GM21825 (cell line): ENCODE data around the gene STAT2.
"Not testable (repeated sequence)": the region's sequence is repeated elsewhere in the genome, so short reads cannot be mapped to it uniquely, and the experiment has no call there.

Experiments used
- ATAC-seq: cut with Tn5 transposase; IDR thresholded peaks from one replicate; pipeline ENCODE4 v1.9.1; 2021; ENCODE audit warnings: mild to moderate bottlenecking, moderate library complexity; ENCODE audit not compliant: unreplicated experiment

STAT2 gene

DNA sequence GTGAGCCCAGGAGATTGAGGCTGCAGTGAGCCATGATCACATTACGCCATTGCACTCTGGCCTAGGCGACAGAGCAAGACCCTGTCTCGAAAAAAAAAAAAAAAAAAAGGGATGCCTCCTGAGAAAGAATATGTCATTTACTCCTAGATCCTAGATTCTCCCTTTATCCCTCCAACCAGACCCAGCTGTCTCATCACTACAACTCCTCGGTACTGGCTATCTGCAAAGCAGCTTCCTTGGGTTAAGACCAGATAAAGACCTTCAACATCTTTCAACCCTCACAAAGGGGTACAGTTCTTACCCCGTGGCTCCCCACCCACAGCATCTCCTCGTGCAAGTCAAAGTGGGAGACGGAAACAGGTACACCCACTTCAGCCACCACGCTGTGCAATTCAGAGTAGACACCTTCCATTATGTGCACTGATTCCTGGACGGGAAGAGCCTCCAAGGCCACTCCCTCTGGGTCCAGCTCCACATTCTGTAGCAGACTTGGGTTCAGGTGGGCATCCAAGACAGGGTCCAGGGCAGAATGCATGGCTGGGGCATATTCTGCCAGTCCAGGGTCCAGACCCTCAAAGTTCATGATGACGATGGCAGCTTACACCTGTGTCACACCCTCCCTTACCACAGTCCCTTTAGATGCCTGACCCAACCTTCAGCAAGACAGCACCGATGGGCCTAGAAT is 27.3 kb downstream of the STAT2 start:
- no peak for ATAC-seq

- no peak for ATAC-seq
These were observed 28.9 kb downstream of the STAT2 start for GRCh38 chr12:56330936-56331490.

GRCh38 chr12:56326533-56326932 is 33.4 kb downstream of the STAT2 start:
- no peak for ATAC-seq

- ATAC-seq: no peak
These were observed 33.8 kb downstream of the STAT2 start for GRCh38 chr12:56326126-56326525.

DNA sequence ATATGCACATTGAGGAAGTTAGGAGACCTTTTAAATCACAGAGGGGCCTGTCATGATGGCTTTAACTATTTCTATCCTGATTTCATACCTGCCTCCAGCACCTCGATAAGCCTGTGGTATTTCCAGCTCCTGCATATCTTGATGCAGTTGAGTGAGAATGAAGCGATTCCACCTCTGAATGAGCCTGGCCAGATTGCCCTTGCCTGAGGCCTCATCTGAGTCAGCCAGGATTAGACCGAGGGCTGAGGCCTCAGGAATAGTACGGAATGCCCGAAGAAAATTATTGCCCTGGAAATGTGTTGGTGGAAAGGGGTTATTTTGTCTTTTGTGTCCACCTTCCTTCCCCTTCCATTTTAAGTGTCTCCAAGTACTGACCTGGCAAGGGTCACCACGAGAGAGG is 35.7 kb downstream of the STAT2 start:
- ATAC-seq: no peak

DNA sequence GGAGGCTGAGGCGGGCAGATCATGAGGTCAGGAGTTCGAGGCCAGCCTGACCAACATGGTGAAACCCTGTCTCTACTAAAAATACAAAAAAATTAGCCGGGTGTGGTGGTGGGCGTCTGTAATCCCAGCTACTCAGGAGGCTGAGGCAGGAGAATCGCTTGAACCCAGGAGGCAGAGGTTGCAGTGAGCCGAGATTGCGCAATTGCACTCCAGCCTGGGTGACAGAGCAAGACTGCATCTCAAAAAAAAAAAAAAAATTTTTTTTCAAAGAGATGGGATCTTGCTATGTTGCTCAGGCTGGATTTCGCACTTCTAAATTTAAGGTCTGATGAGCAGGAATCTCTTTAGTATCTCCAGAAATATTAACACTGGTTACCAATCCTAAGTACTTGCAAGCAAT is 38.3 kb downstream of the STAT2 start:
- not testable (repeated sequence) for ATAC-seq

DNA sequence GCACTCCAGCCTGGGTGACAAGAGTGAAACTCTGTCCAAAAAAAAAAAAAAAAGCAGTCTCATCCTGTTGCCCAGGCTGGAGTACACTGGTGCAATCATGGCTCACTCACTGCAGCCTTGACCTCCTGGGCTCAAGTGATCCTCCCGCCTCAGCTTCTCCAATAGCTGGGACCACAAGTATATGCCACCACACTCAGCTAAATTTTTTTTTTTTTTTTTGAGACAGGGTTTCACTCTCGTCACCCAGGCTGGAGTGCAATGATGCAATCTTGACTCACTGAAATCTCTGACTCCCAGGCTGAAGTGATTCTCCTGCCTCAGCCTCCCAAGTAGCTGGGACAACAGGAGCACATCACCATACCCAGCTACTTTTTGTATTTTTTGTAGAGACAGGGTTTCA is 38.9 kb downstream of the STAT2 start:
- no peak for ATAC-seq

DNA sequence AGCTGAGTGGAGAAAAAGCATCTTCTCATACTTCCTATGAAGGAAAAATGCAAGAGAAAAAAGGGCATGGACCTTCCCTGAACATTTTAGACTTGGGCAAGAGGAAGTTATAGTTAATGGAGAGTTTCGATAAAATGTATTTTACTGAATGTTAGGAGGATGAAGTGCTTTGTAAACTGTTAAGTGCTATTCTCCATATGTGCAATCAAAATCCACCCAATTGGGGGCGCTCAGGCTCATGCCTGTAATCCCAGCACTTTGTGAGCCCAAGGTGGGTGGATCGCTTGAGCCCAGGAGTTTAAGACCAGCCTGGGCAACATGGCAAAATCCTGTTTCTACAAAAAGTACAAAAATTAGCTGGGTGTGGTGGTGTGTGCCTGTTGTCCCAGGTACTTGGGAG is 42.2 kb downstream of the STAT2 start:
- no peak for ATAC-seq

DNA sequence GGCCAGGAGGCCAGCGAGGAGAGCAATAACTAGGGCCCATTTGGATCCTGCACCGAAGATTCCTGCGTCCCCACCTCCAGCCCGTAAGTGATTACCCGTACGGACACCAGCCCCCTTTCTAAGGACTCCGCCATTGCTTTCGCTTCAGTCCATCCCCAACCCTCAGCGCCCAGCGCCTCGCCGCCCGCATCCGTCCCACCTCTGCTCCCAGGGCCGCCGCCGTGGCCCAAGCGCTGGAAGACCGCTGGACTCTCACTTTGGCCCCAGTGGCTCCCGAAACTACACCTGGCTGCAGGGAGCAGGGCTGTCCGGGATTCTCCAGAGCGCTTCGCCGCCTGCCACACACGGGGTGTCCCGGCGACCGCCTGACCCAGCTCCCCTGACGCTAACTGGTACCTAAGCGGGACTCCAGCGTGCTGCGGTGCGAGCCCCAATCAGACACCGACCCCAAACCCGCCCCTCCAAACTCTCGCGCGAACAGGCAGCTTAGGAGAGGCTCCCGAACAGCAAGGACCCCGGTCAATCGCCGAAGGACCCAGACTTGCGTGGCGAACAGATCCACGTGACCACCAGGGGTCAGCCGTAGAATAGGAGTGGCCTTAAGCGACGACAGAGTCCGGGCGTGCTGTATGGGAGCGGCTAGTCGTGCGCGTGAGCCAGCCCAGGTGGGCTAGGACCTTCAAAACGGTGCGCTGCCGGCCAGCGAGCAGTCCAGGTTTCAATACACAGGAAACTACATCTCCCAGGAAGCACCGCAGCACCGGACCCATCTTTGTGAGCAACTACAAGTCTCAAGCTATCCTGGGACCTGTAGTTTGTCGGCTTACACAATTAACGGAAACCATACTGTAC is 44.1 kb downstream of the STAT2 start, which contains the start of gene CNPY2:
CNPY2 (minus strand) TSS at position 367 of the 852 bp plus-strand sequence. CDS start 771 bp downstream, outside the sequence.
- peak; percentile 88 for ATAC-seq

DNA sequence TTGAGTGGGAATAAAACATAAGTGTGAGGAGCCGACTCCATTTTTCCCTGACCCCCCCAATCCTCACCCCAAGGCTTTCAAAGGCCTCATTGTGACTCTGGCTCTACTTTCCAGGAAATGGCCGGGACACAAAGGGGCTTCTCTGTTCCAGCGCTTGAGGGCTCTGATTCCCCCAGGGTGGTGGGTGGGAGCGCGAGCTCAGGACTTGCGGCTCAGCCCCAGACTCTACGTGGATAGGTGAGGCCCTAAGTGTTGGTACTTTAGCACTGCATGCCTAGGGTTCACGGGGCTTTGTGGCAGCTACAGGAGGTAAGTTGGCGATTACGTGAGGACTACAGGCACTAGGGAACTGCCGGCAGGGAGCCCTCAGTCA is 44.7 kb downstream of the STAT2 start:
- no peak for ATAC-seq

DNA sequence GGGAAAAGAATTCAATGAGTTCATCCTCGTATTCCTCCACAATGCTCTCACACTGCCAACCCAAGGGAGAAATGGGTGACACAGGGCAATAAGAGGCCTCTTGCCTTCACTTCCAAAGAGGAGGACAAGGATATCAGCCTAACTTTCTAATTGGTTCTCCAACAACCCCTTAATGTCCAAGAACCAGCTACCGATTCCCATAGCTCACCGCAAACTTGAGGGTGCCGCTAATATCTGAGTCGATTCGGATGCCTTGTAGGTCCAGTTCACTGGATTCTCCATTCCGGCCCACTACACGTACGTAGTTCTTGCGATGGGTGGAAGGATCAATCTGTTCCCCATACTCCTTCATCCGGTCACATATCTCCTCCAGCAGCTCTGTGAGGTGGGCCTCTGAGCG is 48.9 kb downstream of the STAT2 start:
- no peak for ATAC-seq

- ATAC-seq: no peak
These were observed 51.2 kb downstream of the STAT2 start for GRCh38 chr12:56308714-56309113.

GRCh38 chr12:56307221-56307965 is 52.5 kb downstream of the STAT2 start:
- no peak for ATAC-seq

DNA sequence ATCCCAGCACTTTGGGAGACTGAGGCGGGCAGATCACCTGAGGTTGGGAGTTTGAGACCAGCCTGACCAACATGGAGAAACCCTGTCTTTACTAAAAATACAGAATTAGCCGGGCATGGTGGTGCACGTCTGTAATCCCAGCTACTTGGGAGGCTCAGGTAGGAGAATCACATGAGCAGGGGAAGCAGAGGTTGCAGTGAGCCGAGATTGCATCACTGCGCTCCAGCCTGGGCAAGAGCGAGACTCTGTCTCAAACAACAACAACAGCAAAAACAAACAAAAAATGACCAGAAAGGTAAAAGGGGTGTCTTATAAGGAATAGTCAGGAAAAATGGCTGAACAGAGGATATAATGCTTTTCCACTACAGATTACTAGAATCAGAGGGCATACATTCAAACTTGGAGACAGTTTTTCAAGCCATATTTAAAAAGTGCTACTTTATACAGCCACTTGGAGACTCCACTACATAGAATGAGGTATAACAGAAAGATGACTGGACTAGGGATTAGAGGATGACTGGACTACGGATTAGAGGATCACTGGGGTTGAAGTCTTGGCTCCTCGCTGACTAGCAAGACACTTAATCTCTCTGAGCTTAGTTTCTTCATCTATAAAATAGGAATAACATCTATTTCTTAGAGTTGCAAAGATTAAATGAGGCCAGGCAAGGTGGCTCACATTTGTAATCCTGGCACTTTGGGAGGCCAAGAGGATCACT is 54.9 kb downstream of the STAT2 start:
- no peak for ATAC-seq

- ATAC-seq: no peak
These were observed 55.6 kb downstream of the STAT2 start for GRCh38 chr12:56304276-56304675.

- ATAC-seq: no peak
These were observed 59.1 kb downstream of the STAT2 start for GRCh38 chr12:56300644-56301464.

GRCh38 chr12:56299853-56300643 is 59.9 kb downstream of the STAT2 start, which contains the start of gene CS:
Gene CS (minus strand): TSS chr12:56300330. CDS start chr12:56300201, 129 bp downstream.
- ATAC-seq: peak; percentile 88

- ATAC-seq: no peak
These were observed 60.5 kb downstream of the STAT2 start for GRCh38 chr12:56299308-56299852.

- ATAC-seq: no peak
These were observed 61.1 kb downstream of the STAT2 start for GRCh38 chr12:56298828-56299227.
